Heart left ventricle (tissue), 16 donors: ENCODE measurements around the gene POLD2. TPM values are rescaled to one million over a fixed set of nuclear protein-coding genes. Genes with fewer than 3 reads are reported as not detected.
A peak's percentile ranks its signal among the peaks of the same experiment; 100 is the strongest.

Source experiments
- ATAC-seq, 4 donors: fragments of 200-7000 bp; cut with Tn5 transposase; one replicate each; pipeline ENCODE4 v1.9.1; 2020 to 2022; ENCODE audit warnings: moderate library complexity in 4 of 4, mild to moderate bottlenecking in 3 of 4, moderate number of reproducible peaks in 1 of 4
- DNase-seq, 5 donors: peaks; one replicate each; pipeline ENCODE4 v3.0.0-alpha.2; 2020
- H3K27ac ChIP-seq, 12 donors: fragments of 200-600 bp; sonication (generic) in 4 of 12; one replicate each; pipeline versions ENCODE4 v1.5.0 to v1.8.0; 2016 to 2022; ENCODE audit warnings: mild to moderate bottlenecking in 2 of 12
- H3K27me3 ChIP-seq, 9 donors: fragments of 200-600 bp; sonication (generic) in 2 of 9; one replicate each; pipeline versions ENCODE4 v1.5.1 to v1.8.0; 2016 to 2022; ENCODE audit warnings: mild to moderate bottlenecking in 3 of 9
- H3K36me3 ChIP-seq, 9 donors: fragments of 200-600 bp; sonication (generic) in 2 of 9; one replicate each; pipeline versions ENCODE4 v1.5.0 to v1.8.0; 2018 to 2022; ENCODE audit warnings: mild to moderate bottlenecking in 2 of 9
- H3K4me1 ChIP-seq, 12 donors: fragments of 200-600 bp; sonication (generic) in 4 of 12; one replicate each; pipeline versions ENCODE4 v1.5.0 to v1.8.0; 2016 to 2022; ENCODE audit warnings: mild to moderate bottlenecking in 3 of 12
- H3K4me3 ChIP-seq, 12 donors: fragments of 200-600 bp; sonication (generic) in 4 of 12; one replicate each; pipeline versions ENCODE4 v1.5.0 to v1.8.0; 2017 to 2022; ENCODE audit warnings: mild to moderate bottlenecking in 9 of 12, moderate library complexity in 4 of 12
- H3K9me3 ChIP-seq, 12 donors: fragments of 200-600 bp; sonication (generic) in 4 of 12; one replicate each; pipeline versions ENCODE4 v1.5.0 to v1.8.0; 2016 to 2022; ENCODE audit warnings: mild to moderate bottlenecking in 1 of 12
- CTCF ChIP-seq, 12 donors: fragments of 200-600 bp; sonication (generic) in 4 of 12; IDR thresholded peaks; one replicate each; pipeline versions ENCODE4 v1.5.0 to v1.8.0; 2018 to 2022; ENCODE audit warnings: antibody characterized with exemption in 12 of 12, mild to moderate bottlenecking in 5 of 12
- POLR2A ChIP-seq, 2 donors: fragments of 450-650 bp; IDR thresholded peaks; one replicate each; pipeline ENCODE4 v1.6.1; 2017; ENCODE audit warnings: antibody characterized with exemption in 2 of 2, mild to moderate bottlenecking in 2 of 2, moderate library complexity in 2 of 2
- WGBS, 4 donors: extraction: QIAGEN DNeasy Blood & Tissue Kit in 2 of 4; methylation state at CpG; one replicate each; pipeline versions ENCODE4 v1.1.5 to v1.1.7; 2013 to 2018; 5-methylcytosine and 5-hydroxymethylcytosine counted together
- intact Hi-C, 10 donors: fragments of 100-400 bp; cut with DNase I; formaldehyde crosslinking; loops; one replicate each; pipeline versions ENCODE4 v1.11.1 to v1.14.2; 2022
- polyA plus RNA-seq, 2 donors: library from polyadenylated mRNA; stranded (reverse); fragments of 200-250 nt; gene quantifications; one replicate each; pipeline ENCODE4 v1.2.3, GENCODE V29; 2013
- total RNA-seq, 9 donors: library from RNA; depleted of rRNA in 2 of 9; stranded (reverse); fragments of >200 nt in 2 of 9; fragmentation: NEBNext Ultra II Directional in 3 of 9; extraction: Animal tissue kit (Norgen Biotek cat#: 25700) in 3 of 9; gene quantifications; one replicate each; pipeline versions ENCODE4 v1.1.0 to v1.2.4, GENCODE V29; 2016 to 2023
- donor health status: ischemic (EF 13 %, LVEDD 7.1; RV severe dilation, severe dysfunction).
- donor health status: healthy with polysubstance abuse.
- donor health status: DM: no; HTN: yes; CAD: no.
- donor health status: DM: no; HTN: no; CAD: no.
- donor health status: ischemic (EF 25% LVEDD 6.9; RV normal size, moderate dysfunction).
- donor health status: ischemic (EF 25% LVEDD 5.7; RV mildly dilated, moderate dysfunction).
- donor health status: healthy.
- donor health status: DM: yes; HTN: yes; CAD: no.
- donor health status: ischemic (EF 35%, LVEDD 5.7; RV mildly dilated, moderate dysfunction).
- donor health status: nonischemic (EF 11% LVEDD 7.7; RV severe dilation, severe dysfunction).
- donor health status: DM: yes; HTN: yes; CAD: no.
- donor health status: PGD.
- donor health status: ischemic (EF 29% LVEDD 5.4; RV normal size, mild dysfunction).
- donor health status: nonischemic (EF 23%, LVEDD 6.1; RV moderate dilation, normal function).

The POLD2 gene
- total and polyA plus RNA-seq, 11 donors = 67.0 to 176 (median 89.2) TPM

- H3K4me1 ChIP-seq = peaks cover 0 to 33% (median 8%) of the 10 kb centered on the region in 12 donors
- intact Hi-C loops = no loop called here
- DNase-seq (peak in 1 of 5 donors; percentile 10), ATAC-seq (no peak)
- H3K27me3 ChIP-seq = no peaks in the 10 kb centered on the region
- TF ChIP-seq POLR2A (IDR thresholded peaks at IDR 0.05) (no peak), CTCF (IDR thresholded peaks at IDR 0.05) (no peak)
- H3K4me3 ChIP-seq = no peak overlapping the region
- H3K9me3 ChIP-seq = no peaks in the 10 kb centered on the region
- H3K27ac ChIP-seq = peak overlapping the region in 4 of 12 donors; percentile 8 to 61 (median 50)
- H3K36me3 ChIP-seq = no peaks in the 10 kb centered on the region
- WGBS, 4 donors = 92 to 97% (median 94%) methylated on average over 3 of the region's 3 CpGs
Observed at GRCh38 chr7:44095781-44096180, 27.6 kb downstream of the POLD2 start.

- ATAC-seq (no peak), DNase-seq (peak in 1 of 5 donors; percentile 21)
- TF ChIP-seq CTCF (IDR thresholded peaks at IDR 0.05) (no peak), POLR2A (IDR thresholded peaks at IDR 0.05) (no peak)
- Histone ChIP-seq H3K27me3 (no peaks in the 10 kb centered on the region), H3K4me1 (peaks cover 0 to 27% (median 5%) of the 10 kb centered on the region in 12 donors), H3K4me3 (no peak overlapping the region), H3K36me3 (no peaks in the 10 kb centered on the region), H3K9me3 (no peaks in the 10 kb centered on the region), H3K27ac (peak overlapping the region in 4 of 12 donors; percentile 30 to 61 (median 50))
- intact Hi-C loops = no loop called here
- WGBS, 4 donors = 47 to 71% (median 57%) methylated on average over 2 of the region's 2 CpGs
Observed at GRCh38 chr7:44094883-44095592, 28.3 kb downstream of the POLD2 start.

GRCh38 chr7:44094365-44094764 lies 29.0 kb downstream of the POLD2 start:
- no peaks in the 10 kb centered on the region for H3K9me3 ChIP-seq
- H3K4me3 ChIP-seq = no peak overlapping the region
- 64 to 86% (median 78%) methylated on average over 2 of the region's 2 CpGs for WGBS, 4 donors
- ATAC-seq = no peak
- no peaks in the 10 kb centered on the region for H3K36me3 ChIP-seq
- no peak for DNase-seq
- intact Hi-C loops = no loop called here
- peak overlapping the region in 4 of 12 donors; percentile 30 to 54 (median 42) for H3K27ac ChIP-seq
- H3K4me1 ChIP-seq = peaks cover 0 to 25% (median under 1%) of the 10 kb centered on the region in 12 donors
- H3K27me3 ChIP-seq = no peaks in the 10 kb centered on the region
- TF ChIP-seq POLR2A (IDR thresholded peaks at IDR 0.05) = no peak
- TF ChIP-seq CTCF (IDR thresholded peaks at IDR 0.05) = no peak

- H3K4me1 ChIP-seq = peaks cover 0 to 32% (median 2%) of the 10 kb centered on the region in 12 donors
- 83 to 94% (median 88%) methylated on average over 5 to 6 of the region's 6 CpGs for WGBS, 4 donors
- peak overlapping the region in 1 of 12 donors; percentile 46 for H3K27ac ChIP-seq
- no peaks in the 10 kb centered on the region for H3K27me3 ChIP-seq
- intact Hi-C loops = no loop called here
- H3K4me3 ChIP-seq = no peak overlapping the region
- H3K9me3 ChIP-seq = no peaks in the 10 kb centered on the region
- TF ChIP-seq POLR2A (IDR thresholded peaks at IDR 0.05) = no peak
- TF ChIP-seq CTCF (IDR thresholded peaks at IDR 0.05) = no peak
- DNase-seq (no peak), ATAC-seq (no peak)
- no peaks in the 10 kb centered on the region for H3K36me3 ChIP-seq
Observed at GRCh38 chr7:44093102-44093641, 30.2 kb downstream of the POLD2 start.
